HL-60 (cell line): ENCODE measurements around the gene KLF16.

Source experiments
- DNase-seq, 2 experiments: peaks; one replicate each; pipeline ENCODE4 v3.0.0-alpha.2; 2010 to 2020; ENCODE audit warnings: low read depth in 1 of 2, low spot score in 1 of 2
- H3K27ac ChIP-seq: fragments of 250-450 bp; sonication (Bioruptor Pico); replicated peaks from 2 replicates; pipeline ENCODE4 v1.5.1; 2020; ENCODE audit warnings: mild to moderate bottlenecking, moderate library complexity
- H3K27me3 ChIP-seq: fragments of 250-450 bp; sonication (Bioruptor Pico); 2 replicates; pipeline ENCODE4 v1.5.1; 2021; ENCODE audit warnings: mild to moderate bottlenecking, moderate library complexity; ENCODE audit not compliant: insufficient read depth, poor library complexity, severe bottlenecking
- H3K4me3 ChIP-seq: replicated peaks from 2 replicates; pipeline ENCODE4 v1.5.1; 2011; ENCODE audit warnings: mild to moderate bottlenecking, control low read depth, low read length; ENCODE audit not compliant: insufficient read depth
- GABPA ChIP-seq: IDR thresholded peaks from 2 replicates; pipeline ENCODE4 v1.6.1; 2012; ENCODE audit warnings: low read depth
- POLR2AphosphoS5 ChIP-seq: IDR thresholded peaks from 2 replicates; pipeline ENCODE4 v1.6.1; 2012; ENCODE audit warnings: low read depth
- SPI1 ChIP-seq: IDR thresholded peaks from 2 replicates; pipeline ENCODE4 v1.6.1; 2012; ENCODE audit warnings: low read depth, mild to moderate bottlenecking, borderline replicate concordance
- TF ChIP-seq, protein P1 (sequence below): IDR thresholded peaks from 2 replicates; pipeline ENCODE4 v1.6.1; 2012; ENCODE audit warnings: low read depth; ENCODE audit not compliant: insufficient replicate concordance
- TF ChIP-seq, protein P2 (sequence below): IDR thresholded peaks from one replicate; pipeline ENCODE4 v1.5.1; 2011; ENCODE audit warnings: low read length, control low read depth, inconsistent platforms; ENCODE audit not compliant: insufficient read depth

The KLF16 gene

GRCh38 chr19:1907563-1908363, 44.4 kb upstream of the KLF16 start:
- H3K4me3 ChIP-seq: no peak overlapping the region
- TF ChIP-seq GABPA (no peak), SPI1 (no peak), POLR2AphosphoS5 (no peak)
- TF ChIP-seq, protein P1, sequence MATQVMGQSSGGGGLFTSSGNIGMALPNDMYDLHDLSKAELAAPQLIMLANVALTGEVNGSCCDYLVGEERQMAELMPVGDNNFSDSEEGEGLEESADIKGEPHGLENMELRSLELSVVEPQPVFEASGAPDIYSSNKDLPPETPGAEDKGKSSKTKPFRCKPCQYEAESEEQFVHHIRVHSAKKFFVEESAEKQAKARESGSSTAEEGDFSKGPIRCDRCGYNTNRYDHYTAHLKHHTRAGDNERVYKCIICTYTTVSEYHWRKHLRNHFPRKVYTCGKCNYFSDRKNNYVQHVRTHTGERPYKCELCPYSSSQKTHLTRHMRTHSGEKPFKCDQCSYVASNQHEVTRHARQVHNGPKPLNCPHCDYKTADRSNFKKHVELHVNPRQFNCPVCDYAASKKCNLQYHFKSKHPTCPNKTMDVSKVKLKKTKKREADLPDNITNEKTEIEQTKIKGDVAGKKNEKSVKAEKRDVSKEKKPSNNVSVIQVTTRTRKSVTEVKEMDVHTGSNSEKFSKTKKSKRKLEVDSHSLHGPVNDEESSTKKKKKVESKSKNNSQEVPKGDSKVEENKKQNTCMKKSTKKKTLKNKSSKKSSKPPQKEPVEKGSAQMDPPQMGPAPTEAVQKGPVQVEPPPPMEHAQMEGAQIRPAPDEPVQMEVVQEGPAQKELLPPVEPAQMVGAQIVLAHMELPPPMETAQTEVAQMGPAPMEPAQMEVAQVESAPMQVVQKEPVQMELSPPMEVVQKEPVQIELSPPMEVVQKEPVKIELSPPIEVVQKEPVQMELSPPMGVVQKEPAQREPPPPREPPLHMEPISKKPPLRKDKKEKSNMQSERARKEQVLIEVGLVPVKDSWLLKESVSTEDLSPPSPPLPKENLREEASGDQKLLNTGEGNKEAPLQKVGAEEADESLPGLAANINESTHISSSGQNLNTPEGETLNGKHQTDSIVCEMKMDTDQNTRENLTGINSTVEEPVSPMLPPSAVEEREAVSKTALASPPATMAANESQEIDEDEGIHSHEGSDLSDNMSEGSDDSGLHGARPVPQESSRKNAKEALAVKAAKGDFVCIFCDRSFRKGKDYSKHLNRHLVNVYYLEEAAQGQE: no peak
- TF ChIP-seq, protein P2, sequence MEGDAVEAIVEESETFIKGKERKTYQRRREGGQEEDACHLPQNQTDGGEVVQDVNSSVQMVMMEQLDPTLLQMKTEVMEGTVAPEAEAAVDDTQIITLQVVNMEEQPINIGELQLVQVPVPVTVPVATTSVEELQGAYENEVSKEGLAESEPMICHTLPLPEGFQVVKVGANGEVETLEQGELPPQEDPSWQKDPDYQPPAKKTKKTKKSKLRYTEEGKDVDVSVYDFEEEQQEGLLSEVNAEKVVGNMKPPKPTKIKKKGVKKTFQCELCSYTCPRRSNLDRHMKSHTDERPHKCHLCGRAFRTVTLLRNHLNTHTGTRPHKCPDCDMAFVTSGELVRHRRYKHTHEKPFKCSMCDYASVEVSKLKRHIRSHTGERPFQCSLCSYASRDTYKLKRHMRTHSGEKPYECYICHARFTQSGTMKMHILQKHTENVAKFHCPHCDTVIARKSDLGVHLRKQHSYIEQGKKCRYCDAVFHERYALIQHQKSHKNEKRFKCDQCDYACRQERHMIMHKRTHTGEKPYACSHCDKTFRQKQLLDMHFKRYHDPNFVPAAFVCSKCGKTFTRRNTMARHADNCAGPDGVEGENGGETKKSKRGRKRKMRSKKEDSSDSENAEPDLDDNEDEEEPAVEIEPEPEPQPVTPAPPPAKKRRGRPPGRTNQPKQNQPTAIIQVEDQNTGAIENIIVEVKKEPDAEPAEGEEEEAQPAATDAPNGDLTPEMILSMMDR: no peak

DNA sequence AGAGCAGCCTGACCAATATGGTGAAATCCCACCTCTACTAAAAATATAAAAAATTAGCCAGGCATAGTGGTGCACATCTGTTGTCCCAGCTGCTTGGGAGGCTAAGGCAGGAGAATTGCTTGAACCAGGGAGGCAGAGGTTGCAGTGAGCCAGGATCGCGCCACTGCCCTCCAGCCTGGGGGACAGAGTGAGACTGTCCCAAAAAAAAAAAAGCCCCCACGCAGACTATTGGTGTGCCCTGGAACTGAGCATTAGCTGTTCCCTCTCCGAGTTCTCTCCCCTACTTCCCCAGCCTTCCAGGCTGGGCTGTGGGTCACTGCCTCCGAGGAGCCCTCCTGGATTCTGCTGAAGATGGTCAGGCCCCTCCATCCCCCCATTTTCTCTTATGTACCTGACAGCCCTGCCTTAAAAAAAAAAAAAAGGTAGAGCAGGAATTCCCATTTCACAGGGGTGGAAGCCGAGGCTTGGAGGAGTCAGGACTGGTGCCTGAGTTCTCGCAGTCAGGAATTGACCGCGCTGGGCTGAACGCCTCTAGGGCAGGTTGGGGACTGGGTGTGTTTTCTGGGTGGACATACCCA, 43.7 kb upstream of the KLF16 start:
- TF ChIP-seq, protein P1: no peak
- TF ChIP-seq POLR2AphosphoS5 (no peak), SPI1 (no peak), GABPA (no peak)
- TF ChIP-seq, protein P2: no peak
- Histone ChIP-seq H3K27ac (no peak overlapping the region), H3K4me3 (no peak overlapping the region), H3K27me3 (no peaks in the 10 kb centered on the region)
- DNase-seq: no peak

More at GRCh38 chr19:1907563-1908363, 44.4 kb upstream of the KLF16 start:
- no peak for DNase-seq
- Histone ChIP-seq H3K27ac (no peak overlapping the region), H3K27me3 (no peaks in the 10 kb centered on the region)

- TF ChIP-seq POLR2AphosphoS5 (no peak), GABPA (no peak), SPI1 (no peak)
- TF ChIP-seq, protein P1: no peak
- TF ChIP-seq, protein P2: no peak
These were observed 42.5 kb upstream of the KLF16 start for GRCh38 chr19:1905863-1906375.

More at GRCh38 chr19:1905863-1906375, 42.5 kb upstream of the KLF16 start:
- DNase-seq: no peak
- Histone ChIP-seq H3K27ac (peak overlapping the region; percentile 79), H3K4me3 (peak overlapping the region; percentile 65), H3K27me3 (no peaks in the 10 kb centered on the region)
